Stimulated activated CD8-positive, alpha-beta memory T cell treated with anti-CD3 and anti-CD28 coated beads, Interleukin-7, amount 100 ng/mL, for 24 hours (primary cell): ENCODE results near the gene ISX.

Experiments used
- DNase-seq: peaks from one replicate; pipeline ENCODE4 v3.0.0-alpha.2; 2020; ENCODE audit warnings: low read depth

The ISX gene

DNA sequence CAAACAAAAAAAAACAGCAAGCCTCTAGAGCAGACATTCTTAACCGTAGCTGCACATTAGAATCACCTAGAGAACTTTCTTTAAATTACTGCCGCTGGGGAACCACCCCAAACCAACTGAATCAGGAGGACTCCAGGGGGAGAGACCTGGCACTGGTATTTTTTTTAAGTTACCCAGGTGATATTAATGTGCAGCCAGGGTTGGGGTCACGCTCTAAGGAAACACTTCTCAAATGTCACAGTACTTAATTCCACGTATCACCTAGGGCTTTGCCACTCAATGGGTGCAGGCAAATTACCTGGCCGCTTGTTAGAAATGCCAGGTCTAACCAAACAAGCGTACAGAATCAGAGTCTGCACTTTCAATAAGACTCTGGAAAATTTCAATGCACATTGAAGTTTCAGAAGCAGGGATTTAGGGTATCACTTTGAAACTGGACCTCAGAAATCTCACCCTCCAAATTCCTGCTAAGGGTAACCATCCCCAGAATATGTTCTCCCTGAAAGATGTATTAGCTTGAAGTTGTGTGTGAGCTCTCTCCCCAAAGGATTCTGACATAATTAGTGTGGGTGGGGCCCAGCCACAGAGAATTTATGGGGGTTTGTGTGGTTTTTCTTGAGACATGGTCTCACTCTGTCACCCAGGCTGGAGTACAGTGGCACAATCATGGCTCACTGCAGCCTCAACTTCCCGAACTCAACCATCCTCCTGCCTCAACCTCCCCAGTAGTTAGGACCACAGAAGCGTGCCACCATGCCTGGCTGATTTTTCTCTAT lies 12.7 kb upstream of the ISX start:
- no peak for DNase-seq

DNA sequence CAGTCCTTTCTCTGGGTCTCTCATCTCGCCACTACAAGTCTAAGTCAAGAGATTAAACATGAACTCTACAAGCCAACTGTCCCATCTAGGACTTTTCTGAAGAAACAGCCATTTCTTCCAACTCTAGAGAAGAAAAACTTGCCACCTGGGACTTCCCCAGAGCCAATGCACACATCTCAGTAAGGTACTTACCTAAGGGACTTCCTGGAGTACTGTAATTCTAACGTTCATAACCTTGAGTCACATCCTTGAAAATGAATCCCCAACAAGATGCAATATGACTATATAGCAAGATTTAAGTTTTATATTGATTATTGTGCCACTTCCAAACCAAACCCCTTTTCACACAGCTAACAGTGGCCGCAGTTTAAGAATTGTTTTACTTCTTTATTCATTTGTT lies 11.9 kb upstream of the ISX start:
- no peak for DNase-seq

GRCh38 chr22:35056486-35056885 lies 9.5 kb upstream of the ISX start:
- DNase-seq, result no peak

DNA sequence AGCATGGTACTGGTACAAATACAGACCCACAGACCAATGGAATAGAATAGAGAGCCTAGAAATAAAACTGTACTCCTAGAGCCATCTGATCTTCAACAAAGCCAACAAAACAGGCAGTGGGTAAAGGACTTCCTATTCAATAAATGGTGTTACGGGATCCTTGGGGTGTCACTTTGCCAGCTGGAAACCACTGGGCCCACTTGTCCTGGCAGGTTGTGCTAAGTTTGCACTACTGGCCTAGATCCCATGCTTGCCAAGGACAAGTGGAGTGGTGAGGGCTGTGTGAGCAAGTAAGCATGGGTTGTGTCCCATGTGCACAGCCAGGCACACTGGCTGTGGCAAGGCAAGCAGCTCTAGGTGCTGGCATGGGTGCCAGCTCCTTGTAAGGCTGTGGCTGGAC lies 8.8 kb upstream of the ISX start:
- no peak for DNase-seq

DNA sequence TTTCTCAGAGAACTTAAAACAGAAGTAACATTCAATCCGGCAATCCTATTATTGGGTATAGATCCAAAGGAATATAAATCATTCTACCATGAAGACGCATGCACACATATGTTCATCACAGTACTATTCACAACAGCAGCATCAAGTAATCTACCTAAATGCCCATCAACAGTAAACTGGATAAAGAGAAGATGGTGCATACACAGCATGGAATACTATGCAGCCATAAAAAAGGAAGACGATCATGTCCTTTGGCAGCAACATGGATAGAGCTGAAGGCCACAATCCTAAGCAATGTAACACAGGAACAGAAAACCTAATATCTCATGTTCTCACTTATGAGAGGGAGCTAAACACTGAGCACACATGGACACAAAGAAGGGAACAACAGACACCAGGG lies 6.3 kb upstream of the ISX start:
- DNase-seq, result no peak

- DNase-seq, result no peak
These were observed 1.3 kb upstream of the ISX start for GRCh38 chr22:35064664-35065063.

- no peak for DNase-seq
These were observed 775 bp upstream of the ISX start for GRCh38 chr22:35065183-35065582.

GRCh38 chr22:35066768-35067167 lies 810 bp downstream of the ISX start:
- DNase-seq, result no peak

DNA sequence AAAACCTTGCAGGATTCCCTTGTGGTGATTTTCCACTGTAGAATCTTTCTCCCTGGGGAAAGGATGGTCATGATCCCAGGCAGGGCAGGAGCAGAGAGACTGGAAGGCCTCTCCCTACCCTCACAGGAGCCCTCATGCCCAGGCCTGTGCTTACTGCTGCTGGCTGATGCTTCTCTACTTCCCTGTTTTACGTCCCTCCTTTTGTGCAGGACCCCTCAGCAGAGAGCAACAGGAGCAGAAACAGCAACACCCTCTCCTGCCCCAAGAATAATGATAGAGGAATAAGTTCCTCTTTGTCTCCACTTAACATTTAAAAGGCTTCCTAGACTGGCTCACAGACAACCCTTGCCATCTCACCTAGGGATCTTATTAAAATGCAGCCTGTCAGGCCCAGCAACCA lies 3.6 kb downstream of the ISX start:
- no peak for DNase-seq

DNA sequence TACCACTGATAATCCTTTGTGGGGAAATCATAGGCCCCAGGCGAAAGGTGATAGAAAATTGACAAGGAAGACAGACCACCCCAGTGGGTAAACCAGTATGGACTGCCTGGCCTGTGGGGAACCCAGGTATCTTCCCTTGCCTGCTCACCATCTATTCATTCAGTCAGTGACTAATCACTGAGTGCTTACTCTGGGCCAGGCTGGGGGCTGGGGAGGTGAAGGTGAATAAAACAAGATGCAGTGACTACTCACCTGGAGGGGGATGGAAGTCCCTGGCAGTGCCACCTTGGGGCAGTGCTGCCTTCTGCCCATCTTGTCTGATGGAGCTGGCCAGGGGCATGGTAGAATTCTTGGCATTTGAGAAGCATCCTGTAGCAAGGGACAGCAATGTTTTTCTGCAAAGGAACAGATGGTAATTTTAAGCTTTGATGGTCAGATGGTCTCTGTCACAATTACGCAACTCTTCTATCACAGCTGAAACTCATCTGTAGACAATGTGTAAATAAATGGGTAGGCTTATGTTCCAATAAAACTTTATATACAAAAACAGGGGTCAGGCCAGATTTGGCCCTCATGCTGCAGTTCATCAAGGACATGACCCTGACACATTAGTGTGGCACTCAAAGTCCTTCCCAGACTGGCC lies 4.6 kb downstream of the ISX start:
- no peak for DNase-seq

DNA sequence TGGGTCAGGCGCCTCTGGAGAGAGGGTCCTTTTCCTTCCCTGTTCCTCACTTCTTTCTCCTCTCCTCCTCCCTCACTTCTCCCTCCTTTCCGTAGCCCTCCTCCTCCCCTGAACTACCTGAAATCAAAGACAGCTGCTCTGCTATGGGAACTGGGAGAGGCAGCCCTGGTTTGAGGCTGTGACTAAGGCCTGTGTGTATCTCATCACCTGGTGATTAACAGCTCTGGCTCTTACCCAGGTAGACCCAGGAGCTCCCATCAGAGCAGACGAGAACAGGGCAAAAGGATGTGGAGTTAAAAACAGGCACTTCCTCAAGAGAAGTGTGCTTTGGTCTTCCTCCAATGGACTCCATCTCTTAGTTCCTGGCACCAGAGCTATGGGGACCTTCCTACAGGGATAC lies 5.8 kb downstream of the ISX start:
- no peak for DNase-seq

DNA sequence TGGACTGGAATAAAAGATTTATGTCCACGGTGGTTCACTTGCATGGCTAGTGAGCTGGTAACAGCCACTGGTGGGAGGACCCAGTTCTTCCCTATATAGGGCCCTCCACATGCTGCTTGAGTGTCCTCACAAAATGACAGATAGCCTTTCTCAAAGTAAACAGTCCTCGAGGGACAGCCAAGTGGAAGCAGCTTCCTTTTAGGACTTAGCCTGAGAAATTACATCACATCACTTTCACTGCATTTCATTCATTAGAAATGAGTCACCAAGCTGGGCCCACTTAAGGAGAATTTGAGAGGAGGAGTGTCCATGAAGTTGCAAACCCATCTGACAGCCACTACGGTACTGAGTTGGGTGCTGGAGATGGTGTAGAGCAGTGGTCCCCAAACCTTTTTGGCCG lies 7.0 kb downstream of the ISX start:
- no peak for DNase-seq

- DNase-seq, result no peak
These were observed 8.6 kb downstream of the ISX start for GRCh38 chr22:35074583-35074982.

- no peak for DNase-seq
These were observed 10.7 kb downstream of the ISX start for GRCh38 chr22:35076630-35077029.

DNA sequence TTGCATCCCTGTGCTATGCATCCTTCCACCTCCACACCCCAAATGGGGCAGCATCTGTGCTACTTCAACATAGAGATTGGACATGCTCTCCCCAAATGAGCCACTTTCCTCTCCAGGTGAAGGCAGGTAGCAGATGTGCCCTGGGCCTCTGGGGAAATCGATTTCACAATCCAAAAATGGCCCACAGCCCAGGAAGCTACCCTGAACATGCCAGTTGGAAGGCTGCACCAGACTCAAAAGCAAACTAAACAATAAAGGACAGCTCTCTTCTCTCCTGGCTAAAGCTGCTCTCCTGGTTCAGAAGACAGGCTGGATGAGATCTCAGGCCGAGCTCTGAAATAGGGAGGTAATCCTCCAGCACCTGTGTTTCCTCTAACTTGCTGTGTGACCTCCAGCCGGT lies 19.7 kb downstream of the ISX start:
- DNase-seq, result no peak

- no peak for DNase-seq
These were observed 23.2 kb downstream of the ISX start for GRCh38 chr22:35089139-35089538.

DNA sequence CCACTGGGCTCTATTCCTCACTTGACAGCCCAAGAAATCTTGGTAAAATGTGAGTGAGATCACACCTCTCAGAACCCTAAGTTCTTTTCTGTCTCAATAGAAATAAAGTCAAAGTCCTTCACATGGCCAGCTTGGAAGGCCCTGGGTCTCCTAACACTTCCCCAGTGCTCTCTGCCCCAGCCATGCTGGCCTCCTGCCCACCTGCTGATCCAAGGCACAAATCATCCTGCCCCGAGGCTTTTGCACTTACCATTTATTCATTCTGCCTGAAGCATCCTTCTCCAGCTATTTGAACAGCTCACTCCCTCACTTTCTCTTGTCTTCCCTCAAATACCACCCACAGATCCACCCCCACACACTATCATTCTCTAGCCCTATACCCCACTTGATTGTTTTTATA lies 26.4 kb downstream of the ISX start:
- DNase-seq, result no peak

DNA sequence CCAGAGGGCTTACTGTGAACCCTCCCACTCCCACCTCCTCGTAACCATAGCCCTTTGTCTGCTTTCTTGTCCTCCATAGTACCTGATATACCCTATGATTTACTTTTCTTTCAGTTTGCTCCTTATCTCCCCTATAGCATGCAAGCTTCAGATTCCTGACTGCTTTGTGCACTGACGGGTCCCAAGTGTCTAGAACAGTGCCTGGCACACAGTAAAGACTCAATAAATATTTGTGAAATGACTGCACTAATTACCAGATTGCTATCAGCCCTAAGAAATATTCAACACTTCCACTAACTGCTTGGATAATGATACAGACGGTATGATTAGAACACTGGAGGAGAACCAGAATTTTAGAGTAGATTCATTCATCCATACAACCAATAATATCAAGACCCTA lies 33.0 kb downstream of the ISX start:
- no peak for DNase-seq

GRCh38 chr22:35099883-35100282 lies 33.9 kb downstream of the ISX start:
- DNase-seq, result no peak

DNA sequence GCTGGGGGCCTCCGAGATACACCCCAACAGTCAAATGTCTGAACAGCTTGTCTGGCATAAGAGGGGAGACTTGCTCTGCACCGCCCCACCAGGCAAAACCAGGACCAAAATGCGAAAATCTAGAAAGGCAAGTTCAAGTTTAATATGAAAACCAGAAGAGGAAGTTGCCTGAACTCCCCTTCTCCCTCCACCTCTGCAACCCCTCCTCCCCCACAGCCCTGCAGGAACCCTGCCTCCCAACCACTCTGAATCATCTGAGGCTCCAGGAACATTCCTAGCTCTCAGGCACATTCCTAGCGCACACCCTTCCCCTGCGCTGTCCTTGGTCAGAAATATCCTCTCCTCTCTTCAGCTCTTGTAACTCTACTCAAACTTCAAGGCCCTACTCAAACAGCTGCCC lies 36.7 kb downstream of the ISX start:
- DNase-seq, result no peak

DNA sequence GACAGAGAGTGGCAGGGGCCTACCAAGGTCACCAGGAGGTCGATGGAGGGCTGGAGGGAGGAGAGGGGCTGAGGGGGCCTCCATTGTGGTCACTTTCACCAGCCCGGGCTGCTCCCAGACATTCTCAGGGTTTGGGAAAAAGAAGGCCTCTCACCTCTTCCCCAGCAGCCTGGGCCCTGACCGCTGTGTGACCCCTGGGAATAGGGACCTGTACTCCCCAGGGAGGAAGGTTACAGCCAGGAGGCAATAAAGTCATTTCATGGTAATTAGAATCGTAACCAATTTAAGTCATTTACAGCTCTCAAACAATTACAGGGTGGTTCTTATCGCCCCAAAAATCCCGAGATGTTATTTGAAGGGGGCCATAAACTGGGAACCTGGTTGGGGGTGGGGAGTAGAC lies 37.8 kb downstream of the ISX start:
- DNase-seq, result no peak

DNA sequence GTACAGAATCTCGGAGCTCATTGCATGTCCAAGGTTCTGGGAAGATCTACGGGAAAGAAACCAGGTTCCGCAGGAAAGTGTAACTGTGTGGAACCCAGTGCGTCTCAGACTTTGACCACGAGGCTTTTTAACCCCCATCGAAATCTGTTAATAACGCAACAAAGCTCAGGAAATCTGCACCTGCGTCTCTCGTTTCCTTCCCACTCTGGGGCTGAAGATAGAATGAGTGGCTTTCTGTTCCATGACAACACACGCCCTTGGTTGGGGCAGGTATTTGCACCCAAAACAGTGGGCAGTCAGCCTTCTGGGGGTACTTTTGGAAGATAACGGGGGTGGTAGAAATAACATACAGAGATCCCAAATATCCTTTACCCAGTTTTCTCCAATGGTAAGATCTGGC lies 38.5 kb downstream of the ISX start:
- DNase-seq, result no peak

DNA sequence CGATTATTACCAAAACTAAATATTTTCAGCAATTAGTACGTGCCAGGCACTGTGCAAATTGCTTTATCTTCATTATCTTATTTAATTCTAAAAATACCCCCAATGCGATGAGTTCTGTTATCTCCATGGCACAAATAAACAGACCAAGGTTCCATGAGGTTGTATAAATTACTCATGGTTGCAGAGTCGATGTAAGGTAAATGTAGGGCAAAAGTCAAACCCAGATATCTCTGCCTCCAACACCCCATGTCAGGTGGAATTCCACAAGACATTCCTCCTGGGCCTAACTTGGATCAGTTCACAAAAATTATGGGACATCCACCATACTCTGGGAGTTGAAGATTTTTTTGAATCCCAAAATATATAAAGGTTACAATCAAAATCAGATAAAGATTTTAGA lies 43.7 kb downstream of the ISX start:
- DNase-seq, result no peak

- no peak for DNase-seq
These were observed 45.3 kb downstream of the ISX start for GRCh38 chr22:35111244-35111643.
